GM18505 (cell line): ENCODE results near the gene RRAD.

ENCODE experiments used
- ATAC-seq: cut with Tn5 transposase; IDR thresholded peaks from one replicate; pipeline ENCODE4 v1.9.1; 2021; ENCODE audit not compliant: unreplicated experiment
- POLR2A ChIP-seq: IDR thresholded peaks from 4 replicates; pipeline ENCODE4 v1.6.1; 2011; ENCODE audit warnings: borderline replicate concordance; ENCODE audit not compliant: insufficient read depth, insufficient read length; ENCODE audit errors: extremely low read depth

The RRAD gene

GRCh38 chr16:66921729-66922450, 3.4 kb downstream of the RRAD start:
- no peak for TF ChIP-seq POLR2A
- ATAC-seq: no peak

GRCh38 chr16:66920924-66921680, 4.2 kb downstream of the RRAD start:
- no peak for TF ChIP-seq POLR2A
- no peak for ATAC-seq

GRCh38 chr16:66920299-66920590, 5.1 kb downstream of the RRAD start:
- TF ChIP-seq POLR2A: no peak
- no peak for ATAC-seq

- no peak for TF ChIP-seq POLR2A
- no peak for ATAC-seq
Measured at GRCh38 chr16:66919569-66920298, 5.6 kb downstream of the RRAD start.

GRCh38 chr16:66918803-66919568, 6.3 kb downstream of the RRAD start, which contains the start of gene CDH16:
CDH16 (minus strand) TSS chr16:66918885; CDS start chr16:66918065, 820 bp downstream.
- no peak for TF ChIP-seq POLR2A

GRCh38 chr16:66918355-66918754, 7.0 kb downstream of the RRAD start:
- ATAC-seq: no peak
- no peak for TF ChIP-seq POLR2A

More at GRCh38 chr16:66918803-66919568, 6.3 kb downstream of the RRAD start, which contains the start of gene CDH16:
- ATAC-seq: no peak

GRCh38 chr16:66917741-66918140, 7.6 kb downstream of the RRAD start:
- no peak for TF ChIP-seq POLR2A
- ATAC-seq: no peak

GRCh38 chr16:66916518-66916917, 8.8 kb downstream of the RRAD start:
- TF ChIP-seq POLR2A: no peak
- ATAC-seq: no peak

- no peak for ATAC-seq
- TF ChIP-seq POLR2A: no peak
Measured at GRCh38 chr16:66915041-66915440, 10.3 kb downstream of the RRAD start.

GRCh38 chr16:66914541-66914940, 10.8 kb downstream of the RRAD start:
- ATAC-seq: no peak
- TF ChIP-seq POLR2A: no peak

- no peak for TF ChIP-seq POLR2A
- ATAC-seq: no peak
Measured at GRCh38 chr16:66913711-66914110, 11.6 kb downstream of the RRAD start.

GRCh38 chr16:66913081-66913480, 12.3 kb downstream of the RRAD start:
- ATAC-seq: no peak
- TF ChIP-seq POLR2A: no peak

GRCh38 chr16:66911801-66912200, 13.5 kb downstream of the RRAD start:
- ATAC-seq: no peak
- TF ChIP-seq POLR2A: no peak
